WTC11 (cell line): ENCODE data around the gene TSC22D2.

ENCODE experiments used
- CBFB ChIP-seq: sonication (generic); formaldehyde crosslinking; IDR thresholded peaks from 2 replicates; pipeline ENCODE4 v1.8.1; 2022; ENCODE audit warnings: mild to moderate bottlenecking, low read depth, missing genetic modification reagents
- CTCF ChIP-seq: fragments of 200-600 bp; IDR thresholded peaks from 2 replicates; pipeline ENCODE4 v1.8.0; 2022; ENCODE audit warnings: antibody characterized with exemption
- E2F5 ChIP-seq: sonication (generic); formaldehyde crosslinking; IDR thresholded peaks from 2 replicates; pipeline ENCODE4 v1.8.1; 2022; ENCODE audit warnings: mild to moderate bottlenecking, moderate library complexity, missing genetic modification reagents
- IRF1 ChIP-seq: sonication (generic); formaldehyde crosslinking; IDR thresholded peaks from 2 replicates; pipeline ENCODE4 v1.8.0; 2023; ENCODE audit warnings: missing genetic modification reagents
- MAX ChIP-seq: sonication (generic); formaldehyde crosslinking; IDR thresholded peaks from 2 replicates; pipeline ENCODE4 v1.8.0; 2022; ENCODE audit warnings: mild to moderate bottlenecking, missing genetic modification reagents
- OVOL2 ChIP-seq: fragments of 250-450 bp; sonication (Bioruptor Pico); IDR thresholded peaks from 2 replicates; pipeline ENCODE4 v1.9.0; 2021; ENCODE audit warnings: mild to moderate bottlenecking, borderline replicate concordance
- SMAD3 ChIP-seq: sonication (generic); formaldehyde crosslinking; IDR thresholded peaks from 2 replicates; pipeline ENCODE4 v1.8.0; 2022; ENCODE audit warnings: missing genetic modification reagents, mild to moderate bottlenecking, borderline replicate concordance
- ZNF121 ChIP-seq: sonication (generic); formaldehyde crosslinking; IDR thresholded peaks from 2 replicates; pipeline ENCODE4 v1.8.0; 2023; ENCODE audit warnings: missing genetic modification reagents

- TF ChIP-seq SMAD3 (CRISPR knock-in tag) (no peak), CTCF (no peak), ZNF121 (CRISPR knock-in tag) (no peak), OVOL2 (CRISPR knock-in tag) (no peak), IRF1 (CRISPR knock-in tag) (no peak), E2F5 (CRISPR knock-in tag) (no peak), MAX (CRISPR knock-in tag) (no peak), CBFB (no peak)
Measured at GRCh38 chr3:150372320-150372719, 35.8 kb upstream of the TSC22D2 start.
